Posterior vena cava (tissue), 2 donors: ENCODE data around the gene ZMYM5. TPM values are rescaled to one million over a fixed set of nuclear protein-coding genes. Genes with fewer than 3 reads are reported as not detected.
"Not testable (repeated sequence)": the region's sequence is repeated elsewhere in the genome, so short reads cannot be mapped to it uniquely, and the experiment has no call there.

Experiments
- DNase-seq: peaks from one replicate; pipeline ENCODE4 v3.0.0-alpha.2; 2020; ENCODE audit warnings: low spot score
- intact Hi-C, 2 donors: fragments of 100-400 bp; cut with DNase I; formaldehyde crosslinking; loops; one replicate each; pipeline versions ENCODE4 v1.14.1 to v1.14.2; 2022 to 2023
- total RNA-seq, 2 donors: library from RNA; stranded (reverse); fragmentation: NEBNext Ultra II Directional; extraction: Animal tissue kit (Norgen Biotek cat#: 25700); gene quantifications; one replicate each; pipeline ENCODE4 v1.2.1, GENCODE V29; 2021
- donor health status: DM: yes; HTN: yes; CAD: no.
- donor health status: DM: yes; HTN: yes; CAD: no.

ZMYM5 gene
- total RNA-seq, 2 donors from 2014 or later, result 9.2 to 12.0 TPM

DNA sequence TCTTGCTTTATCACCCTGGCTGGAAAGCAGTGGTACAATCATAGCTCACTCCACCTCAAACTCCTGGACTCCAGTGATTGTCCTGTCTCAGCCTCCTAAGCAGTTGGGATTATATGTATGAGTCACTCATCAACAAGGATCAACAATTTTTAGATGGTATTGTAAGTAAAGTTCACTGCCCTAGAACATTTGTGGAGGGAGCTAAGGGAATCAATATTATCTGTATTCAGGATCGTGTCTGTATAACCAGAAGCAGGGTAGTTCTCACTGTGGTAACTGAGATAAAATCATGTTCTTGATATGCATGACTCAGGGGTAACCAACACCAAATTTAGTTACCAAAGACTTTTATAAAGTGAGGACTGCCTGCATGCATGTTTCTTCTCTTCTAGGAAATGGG is 27.0 kb downstream of the ZMYM5 start:
- intact Hi-C loops, result no loop called here
- DNase-seq, result no peak

GRCh38 chr13:19834704-19835103 is 28.7 kb downstream of the ZMYM5 start:
- intact Hi-C loops, result no loop called here

DNA sequence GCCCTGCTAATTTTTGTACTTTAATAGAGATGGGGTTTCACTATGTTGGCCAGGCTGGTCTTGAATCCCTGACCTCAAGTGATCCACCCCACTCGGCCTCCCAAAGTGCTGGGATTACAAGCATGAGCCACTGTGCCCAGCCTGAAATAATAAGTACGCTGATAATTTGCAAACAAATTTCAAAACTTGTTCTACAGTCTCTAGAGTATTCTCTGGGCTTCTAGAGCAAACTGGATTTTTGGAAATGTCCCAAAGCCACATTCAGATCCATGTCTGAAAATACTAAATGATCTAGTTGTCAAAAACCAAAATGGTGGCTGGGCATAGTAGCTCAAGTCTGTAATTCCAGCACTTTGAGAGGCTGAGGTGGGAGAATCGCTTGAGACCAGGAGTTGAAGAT is 40.8 kb downstream of the ZMYM5 start:
- intact Hi-C loops, result no loop called here
- DNase-seq, result no peak

More at GRCh38 chr13:19834704-19835103, 28.7 kb downstream of the ZMYM5 start:
- DNase-seq, result no peak

- no peak for DNase-seq
- intact Hi-C loops, result no loop called here
These were observed 45.1 kb downstream of the ZMYM5 start for GRCh38 chr13:19818223-19818842.

GRCh38 chr13:19817510-19818158 is 45.8 kb downstream of the ZMYM5 start:
- DNase-seq, result no peak
- intact Hi-C loops, result no loop called here

DNA sequence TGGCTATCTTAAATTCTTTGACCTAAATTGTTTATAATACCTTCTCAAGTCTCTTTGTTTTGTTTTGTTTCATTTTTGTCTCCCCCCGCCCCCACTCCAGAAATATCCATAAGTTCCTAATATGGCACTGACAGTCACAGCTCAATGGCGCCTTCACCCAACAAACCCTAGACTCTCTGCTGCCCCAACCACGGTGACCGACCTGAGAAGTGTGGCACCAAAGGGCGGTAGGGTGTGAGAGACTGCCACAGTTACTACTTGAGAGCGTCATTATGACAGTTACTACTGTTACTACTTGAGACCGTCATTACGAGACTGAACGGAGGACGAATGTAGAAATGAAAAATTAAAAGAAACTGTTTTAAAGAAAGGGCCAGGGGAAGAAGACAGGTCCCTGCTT is 46.3 kb downstream of the ZMYM5 start:
- no peak for DNase-seq
- intact Hi-C loops, result no loop called here

GRCh38 chr13:19815842-19816241 is 47.6 kb downstream of the ZMYM5 start:
- intact Hi-C loops, DNase-seq: not testable (repeated sequence)

DNA sequence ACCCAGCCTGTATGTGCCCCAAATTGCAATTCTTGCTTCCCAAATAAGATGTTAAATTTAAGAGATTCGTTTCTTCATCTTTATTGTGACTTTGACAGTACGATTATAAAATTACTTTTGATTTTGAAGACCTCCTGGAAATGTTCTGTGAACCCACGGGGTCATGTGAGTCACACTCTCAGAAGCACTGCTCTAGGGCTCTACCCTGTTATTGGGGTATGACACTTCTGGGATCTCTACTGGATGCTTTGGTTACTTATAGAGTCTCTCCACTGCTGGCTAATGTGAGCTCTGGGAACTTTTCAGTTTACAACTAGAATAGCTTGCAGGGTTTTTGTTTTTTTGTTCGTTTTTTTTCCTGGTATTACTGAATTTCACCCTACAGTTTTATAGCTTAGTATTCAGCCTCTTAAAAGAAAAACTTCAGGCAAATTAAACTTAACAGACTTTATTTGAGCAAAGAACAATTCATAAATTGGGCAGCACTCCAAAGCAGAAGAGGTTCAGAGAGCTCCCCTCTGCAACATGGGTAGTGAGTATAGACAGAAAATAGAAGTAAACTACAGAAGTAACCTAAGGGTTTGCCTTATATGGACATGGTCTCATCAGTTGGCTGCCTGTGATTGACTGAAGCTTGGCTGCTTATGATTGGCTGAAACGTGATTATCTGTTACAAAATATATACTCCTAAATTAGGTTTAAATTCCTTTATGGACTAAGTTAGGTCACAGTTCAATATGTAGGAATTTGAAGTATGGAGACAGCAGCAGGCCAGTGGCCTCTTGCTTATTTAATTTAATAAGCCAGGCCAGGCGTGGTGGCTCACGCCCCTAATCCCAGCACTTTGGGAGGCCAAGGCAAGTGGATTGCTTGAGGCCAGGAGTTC is 52.2 kb downstream of the ZMYM5 start:
- DNase-seq, result no peak
- intact Hi-C loops, result no loop called here

DNA sequence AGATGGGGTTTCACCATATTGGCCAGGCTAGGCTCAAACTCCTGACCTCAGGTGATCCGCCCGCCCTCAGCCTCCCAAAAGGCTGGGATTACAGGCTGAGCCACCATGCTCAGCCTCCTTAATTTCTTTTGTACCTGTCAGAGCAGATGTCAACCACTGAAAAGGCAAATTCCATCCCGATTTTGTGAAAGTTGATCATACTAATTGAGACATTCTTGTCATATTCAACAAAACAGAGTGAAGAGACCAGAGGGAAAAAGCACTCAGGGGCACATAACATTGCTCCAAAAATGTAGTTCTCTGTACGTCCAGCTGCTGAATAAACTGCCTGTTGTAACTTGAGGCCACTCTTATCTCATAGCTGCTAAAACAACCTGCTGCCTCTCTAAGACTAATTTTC is 53.3 kb downstream of the ZMYM5 start:
- no peak for DNase-seq
- intact Hi-C loops, result no loop called here

DNA sequence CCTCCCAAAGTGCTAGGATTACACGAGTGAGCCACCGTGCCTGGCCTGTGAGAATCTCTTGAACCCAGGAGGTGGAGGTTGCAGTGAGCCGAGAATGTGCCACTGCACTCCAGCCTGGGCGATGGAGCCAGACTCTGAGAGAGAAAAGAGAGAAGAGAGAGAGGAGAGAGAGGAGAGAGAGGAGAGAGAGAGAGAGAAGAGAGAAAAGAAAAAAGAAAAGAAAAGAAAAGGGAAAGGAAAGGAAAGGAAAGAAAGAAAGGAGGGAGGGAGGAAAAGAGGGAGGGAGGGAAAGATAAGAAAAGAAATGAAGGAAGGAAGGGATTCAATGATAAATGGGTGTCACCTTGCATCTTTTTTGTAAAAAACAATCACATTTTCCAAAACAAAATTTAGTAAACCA is 57.7 kb downstream of the ZMYM5 start:
- intact Hi-C loops, result no loop called here

GRCh38 chr13:19795956-19796355 is 67.5 kb downstream of the ZMYM5 start:
- intact Hi-C loops, result no loop called here
- peak; percentile 1 for DNase-seq

More for the DNA sequence above, 57.7 kb downstream of the ZMYM5 start:
- no peak for DNase-seq

DNA sequence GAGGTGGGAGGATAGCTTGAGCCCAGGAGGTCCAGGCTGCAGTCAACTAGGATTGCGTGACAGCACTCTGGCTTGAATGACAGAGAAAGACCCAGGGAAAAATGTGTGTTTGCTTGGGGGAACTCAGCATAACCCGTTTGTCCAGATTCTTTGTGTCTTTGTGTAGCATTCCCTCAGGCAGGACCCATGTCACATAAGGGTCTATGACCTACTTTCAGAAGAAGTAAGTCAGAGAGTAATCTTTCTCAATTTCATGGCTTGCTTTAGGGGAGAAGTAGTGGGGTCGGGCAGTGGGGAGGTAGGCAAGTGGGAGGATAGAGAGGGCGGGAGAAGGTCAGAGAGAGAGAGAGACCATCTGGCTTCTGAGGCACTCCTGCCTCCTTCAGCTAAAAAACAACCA is 68.8 kb downstream of the ZMYM5 start:
- peak; percentile 20 for DNase-seq
- intact Hi-C loops, result no loop called here

DNA sequence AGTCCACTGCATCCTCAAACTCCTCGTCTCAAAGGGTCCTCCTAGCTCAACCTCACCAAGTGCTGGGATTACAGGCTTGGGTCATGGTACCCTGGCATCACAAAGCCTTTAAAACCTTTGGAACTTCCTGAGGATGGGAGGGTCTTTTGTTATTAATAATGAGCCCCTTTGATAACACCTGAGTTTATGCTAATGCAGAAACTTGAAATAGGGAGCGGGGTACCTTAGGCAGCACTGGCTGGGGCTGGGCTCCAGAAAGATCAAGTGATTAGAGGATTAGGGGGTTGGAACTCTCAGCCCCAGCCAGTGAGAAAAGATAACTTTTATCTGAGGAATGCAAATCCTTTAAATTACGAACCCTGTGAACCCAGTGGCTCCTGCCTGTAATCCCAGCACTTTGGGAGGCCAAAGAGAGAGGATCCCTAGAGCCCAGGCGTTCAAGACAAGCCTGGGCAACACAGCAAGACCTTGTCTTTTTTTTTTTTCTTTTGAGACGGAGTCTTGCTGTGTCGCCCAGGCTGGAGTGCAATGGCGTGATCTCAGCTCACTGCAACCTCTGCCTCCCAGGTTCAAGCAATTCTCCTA is 71.4 kb downstream of the ZMYM5 start:
- intact Hi-C loops, result no loop called here
- peak; percentile 18 for DNase-seq

- intact Hi-C loops, result not testable (repeated sequence)
These were observed 80.4 kb downstream of the ZMYM5 start, which contains the start of gene PSPC1 for GRCh38 chr13:19782727-19783682. TSS of gene PSPC1 (minus strand) at chr13:19782945. CDS start at chr13:19782757, 188 bp downstream.

DNA sequence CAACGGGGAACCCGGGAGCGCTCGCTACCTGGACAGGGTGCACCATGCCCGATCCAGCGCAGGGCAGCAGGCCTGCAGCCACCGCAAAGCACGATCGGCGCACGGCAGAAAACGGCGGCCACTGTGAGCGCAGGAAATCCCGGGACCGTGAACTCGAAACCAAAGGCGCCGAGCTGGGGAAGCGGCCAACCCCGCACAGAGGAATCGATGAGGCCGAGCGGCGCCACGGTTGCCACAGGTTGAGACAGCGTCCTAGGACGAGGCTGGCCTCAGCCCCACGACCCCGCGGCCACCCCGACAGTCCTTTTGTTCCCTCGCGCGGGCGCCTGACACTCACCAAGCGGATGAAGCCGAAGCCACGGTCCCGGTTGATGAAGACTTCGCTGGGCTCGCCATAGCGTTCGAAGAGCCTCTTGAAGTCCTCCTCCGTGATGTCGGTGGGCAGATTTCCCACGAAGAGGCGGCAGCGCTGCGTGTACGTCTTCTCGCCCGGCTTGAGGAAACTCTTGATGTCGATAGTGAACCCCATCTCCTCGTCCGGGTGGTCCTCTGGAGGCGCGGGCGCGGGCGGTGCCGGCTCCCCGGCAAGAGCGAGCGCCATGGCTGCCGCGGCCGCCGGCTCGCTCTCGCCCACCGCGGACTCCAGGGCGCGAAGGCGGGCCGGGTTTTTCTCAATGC is 81.3 kb downstream of the ZMYM5 start:
- intact Hi-C loops, result no loop called here

More at GRCh38 chr13:19782727-19783682, 80.4 kb downstream of the ZMYM5 start, which contains the start of gene PSPC1:
- peak; percentile 99 for DNase-seq

GRCh38 chr13:19781526-19781925 is 81.9 kb downstream of the ZMYM5 start:
- DNase-seq, result no peak
- intact Hi-C loops, result no loop called here

More for the DNA sequence above, 81.3 kb downstream of the ZMYM5 start:
- peak; percentile 89 for DNase-seq

GRCh38 chr13:19780753-19781418 is 82.6 kb downstream of the ZMYM5 start:
- intact Hi-C loops, DNase-seq: not testable (repeated sequence)
